NOMO-1 treated with dmso at 0.1 percent for 144 hours (cell line): ENCODE data around the gene OASL.
"Not testable (repeated sequence)": the region's sequence is repeated elsewhere in the genome, so short reads cannot be mapped to it uniquely, and the experiment has no call there.

Experiments used
- DNase-seq: peaks from one replicate; lab custom pipeline; 2025; ENCODE audit not compliant: unreplicated experiment; lab: John Stamatoyannopoulos, UW

OASL gene

DNA sequence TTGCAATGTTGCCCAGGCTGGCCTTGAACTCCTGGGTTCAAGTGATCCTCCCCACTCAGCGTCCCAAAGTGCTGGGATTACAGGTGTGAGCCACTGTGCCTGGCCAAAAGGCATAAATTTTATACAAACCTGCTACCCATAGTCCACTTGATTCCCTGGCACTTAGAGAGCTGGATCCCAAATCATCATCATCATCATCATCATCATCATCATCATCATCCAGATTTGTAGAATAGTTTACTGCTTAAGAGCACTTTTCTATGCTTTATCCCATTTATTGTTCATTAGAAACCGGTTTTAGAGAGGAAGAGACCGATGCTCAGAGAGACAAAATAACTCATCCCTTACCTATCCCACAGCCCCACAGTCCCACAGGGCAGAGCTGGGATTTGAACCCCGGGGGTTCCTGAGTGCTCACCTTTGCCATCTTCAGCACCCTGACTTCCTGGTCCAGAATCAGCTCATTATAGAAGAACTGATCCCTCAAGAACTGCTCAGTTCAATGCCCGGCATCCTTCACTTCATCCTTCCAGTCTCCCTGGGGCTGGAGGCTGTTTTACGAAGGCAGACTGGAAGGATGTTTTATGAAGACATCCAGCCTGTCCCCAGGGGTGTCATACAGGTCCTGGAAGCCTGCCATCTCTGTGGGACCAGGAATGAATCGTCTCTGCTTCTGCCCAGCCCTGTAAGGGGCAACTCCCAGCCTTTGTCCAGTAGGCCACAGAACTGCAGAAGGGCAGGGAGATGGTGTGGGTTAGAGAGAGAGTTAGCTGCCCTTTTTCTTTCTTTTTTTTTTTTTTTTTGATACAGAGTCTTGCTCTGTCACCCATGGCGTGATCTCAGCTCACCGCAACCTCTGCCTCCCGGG, 20.2 kb upstream of the OASL start:
- DNase-seq, result no peak

DNA sequence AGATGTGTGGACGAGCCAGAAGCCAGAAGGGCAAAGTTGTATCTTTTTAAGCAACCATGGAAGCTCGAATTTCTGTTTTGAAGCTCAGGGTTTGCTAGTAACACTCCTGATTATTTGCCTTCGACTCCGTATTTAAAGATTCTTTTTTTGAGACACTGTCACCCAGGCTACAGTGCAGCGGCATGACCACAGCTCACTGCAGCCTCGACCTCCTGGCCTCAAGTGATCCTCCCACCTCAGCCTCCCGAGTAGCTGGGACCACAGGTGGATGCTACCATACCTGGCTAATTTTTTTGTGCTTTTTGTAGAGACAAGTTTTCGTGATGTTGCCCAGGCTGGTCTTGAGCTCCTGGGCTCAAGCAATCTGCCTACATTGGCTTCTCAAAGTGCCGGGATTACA, 18.7 kb upstream of the OASL start:
- no peak for DNase-seq

DNA sequence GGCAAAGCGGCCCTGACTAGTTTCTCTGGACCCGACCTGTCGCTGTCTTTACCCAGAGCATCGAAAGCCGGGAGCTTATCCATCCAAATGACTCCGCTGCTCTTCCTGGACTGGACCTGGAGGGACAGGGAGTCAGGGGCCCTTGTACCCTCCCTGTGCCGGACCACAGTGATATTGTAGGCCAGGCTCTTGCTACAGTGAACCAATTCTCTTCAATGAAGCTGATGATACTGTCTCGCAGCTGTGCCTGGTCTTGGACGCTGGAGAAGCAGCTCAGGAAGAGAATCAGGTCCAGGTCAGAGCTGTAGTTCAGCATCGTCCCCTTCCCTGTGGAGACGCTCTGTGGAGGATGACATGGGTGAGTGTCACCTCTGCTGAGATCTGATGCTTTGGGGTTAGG, 14.7 kb upstream of the OASL start:
- no peak for DNase-seq

DNA sequence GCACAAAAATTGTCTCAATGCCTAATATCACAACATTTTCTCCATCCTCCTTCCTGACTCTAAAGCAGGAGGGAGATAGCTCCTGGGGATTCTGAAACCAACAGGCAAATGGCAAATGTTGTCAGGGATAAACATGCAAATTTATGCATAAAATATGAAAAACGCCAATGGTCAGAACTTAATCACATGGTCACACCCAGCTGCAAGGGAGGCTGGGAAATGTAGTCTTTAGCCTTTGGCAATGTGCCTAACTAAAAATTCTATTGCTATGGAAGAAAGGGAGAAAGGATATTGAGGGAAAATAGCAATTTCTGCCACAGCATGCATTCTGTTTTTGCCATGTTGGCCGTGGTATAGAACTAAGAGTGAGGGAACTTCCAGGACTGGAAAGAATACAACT, 11.7 kb upstream of the OASL start:
- DNase-seq, result no peak

DNA sequence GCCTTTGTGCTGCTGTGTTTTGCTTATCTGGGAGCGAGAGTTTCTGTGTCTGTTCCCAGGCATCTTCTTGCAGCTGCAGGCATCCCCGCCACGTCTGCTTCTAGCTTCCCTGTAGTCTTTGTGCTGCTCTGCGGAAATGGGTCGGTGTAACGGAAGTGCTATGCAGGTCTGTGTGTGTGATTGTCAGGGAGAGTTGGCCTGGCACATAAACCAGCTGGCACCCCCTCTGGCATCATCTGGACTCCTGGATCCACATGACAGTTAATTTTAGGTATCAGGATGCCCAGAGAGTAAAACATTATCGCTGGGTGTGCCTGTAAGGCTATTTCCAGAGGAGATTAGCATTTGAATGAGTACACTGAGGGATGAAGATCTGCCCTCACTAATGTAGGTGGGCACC, 9.4 kb upstream of the OASL start:
- no peak for DNase-seq

GRCh38 chr12:121047400-121047799, 8.4 kb upstream of the OASL start:
- not testable (repeated sequence) for DNase-seq

DNA sequence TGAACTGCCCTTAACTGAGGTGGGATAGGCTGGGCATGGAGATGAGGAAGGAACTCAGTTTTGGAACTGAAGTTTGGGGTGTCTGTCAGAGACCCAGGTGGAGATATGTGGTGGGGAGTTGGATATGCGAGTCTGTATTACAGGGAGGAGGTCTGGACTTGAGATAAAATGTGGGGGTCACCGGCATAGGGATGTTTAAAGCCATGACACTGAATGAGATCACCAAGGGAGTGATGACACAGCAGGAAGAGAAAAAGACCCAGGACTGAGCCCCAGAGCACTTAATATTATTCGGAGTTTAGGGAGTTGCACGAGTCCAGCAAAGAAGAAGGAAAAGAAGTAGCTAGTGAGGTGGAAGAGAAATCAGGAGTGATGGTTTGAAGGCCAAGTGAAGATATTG, 4.0 kb upstream of the OASL start:
- DNase-seq, result no peak

GRCh38 chr12:121036810-121037326, 2.2 kb downstream of the OASL start:
- no peak for DNase-seq

DNA sequence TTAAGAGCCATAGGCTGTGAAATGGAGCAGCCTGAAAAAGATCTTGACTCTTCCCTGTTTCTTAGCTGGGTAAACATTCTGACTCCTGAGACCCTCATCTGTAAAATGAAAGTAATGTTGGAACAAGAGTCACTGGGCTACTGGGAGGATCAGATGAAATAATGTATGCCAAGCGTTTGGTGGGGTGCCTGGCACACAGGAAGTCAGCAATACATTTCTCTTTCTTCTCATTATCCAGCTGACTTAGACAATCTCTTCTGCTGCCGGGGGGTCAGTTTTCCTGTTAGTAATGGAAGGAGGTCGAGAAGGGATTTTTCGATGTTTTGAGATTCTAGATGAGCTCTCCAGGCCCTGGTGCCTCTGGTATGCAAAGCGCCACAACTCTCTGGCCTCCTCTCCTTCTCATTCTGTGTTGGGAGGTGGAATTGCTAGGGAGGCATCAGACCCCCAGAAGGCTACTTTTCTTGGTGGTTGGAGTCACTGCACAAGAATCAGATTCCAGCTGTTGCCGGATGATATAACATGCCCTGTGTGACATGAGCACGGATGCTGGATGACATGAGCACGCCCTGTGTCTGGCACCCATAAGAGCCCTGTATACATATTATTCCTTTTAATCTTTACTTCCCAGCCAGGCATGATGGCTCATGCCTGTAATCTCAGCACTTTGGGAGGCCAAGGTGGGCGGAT, 4.3 kb downstream of the OASL start:
- DNase-seq, result no peak

- no peak for DNase-seq
These were observed 5.3 kb downstream of the OASL start for GRCh38 chr12:121033625-121034349.

DNA sequence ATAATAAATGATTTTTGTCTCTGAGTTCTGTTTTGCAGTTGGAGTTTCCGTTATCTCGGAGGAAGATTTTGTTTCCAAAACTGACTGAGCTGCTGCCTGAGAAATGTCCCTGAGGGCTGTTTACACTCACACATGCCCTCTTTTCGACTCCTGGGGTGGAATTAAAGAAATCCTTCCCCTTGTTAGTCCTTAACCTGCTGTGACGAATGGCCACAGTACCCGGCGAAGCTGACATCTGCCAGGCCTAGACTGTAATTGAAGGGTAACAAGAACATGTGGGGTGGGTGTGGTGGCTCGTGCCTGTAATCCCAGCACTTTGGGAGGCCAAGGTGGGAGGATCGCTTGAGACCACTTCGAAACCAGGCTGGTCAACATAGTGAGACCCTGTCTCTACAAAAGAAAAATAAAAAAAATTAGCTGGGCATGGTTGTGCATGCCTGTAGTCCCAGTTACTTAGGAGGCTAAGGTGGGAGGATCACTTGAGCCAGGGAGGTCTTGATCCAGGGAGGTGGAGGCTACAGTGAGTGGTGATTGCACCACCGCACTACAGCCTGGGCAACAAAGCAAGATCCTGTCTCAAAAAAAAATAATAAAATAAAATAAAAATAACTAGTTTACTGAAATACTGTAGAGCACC, 8.4 kb downstream of the OASL start:
- no peak for DNase-seq

- DNase-seq, result no peak
These were observed 12.6 kb downstream of the OASL start for GRCh38 chr12:121026274-121027045.

GRCh38 chr12:121025442-121026226, 13.4 kb downstream of the OASL start:
- DNase-seq, result no peak

DNA sequence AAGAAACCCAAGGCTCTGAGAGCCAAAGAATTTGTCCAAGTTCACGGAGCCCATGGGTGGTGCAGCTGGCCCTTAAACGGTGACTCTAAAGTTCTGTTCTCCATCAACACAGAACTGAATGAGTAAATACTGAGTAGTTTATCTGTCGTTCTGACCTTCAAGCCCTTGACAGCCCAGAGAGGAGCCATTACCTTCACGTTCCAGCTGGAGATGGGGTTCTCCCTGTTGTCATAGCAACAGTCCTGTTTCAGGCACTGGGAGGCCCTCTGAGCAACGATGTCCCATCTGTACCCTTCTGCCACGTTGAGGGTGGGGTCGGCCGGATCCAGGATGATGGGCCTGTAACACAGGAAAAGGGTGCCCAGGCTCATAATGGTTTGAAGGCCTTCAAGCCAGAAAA, 15.2 kb downstream of the OASL start:
- DNase-seq, result no peak

DNA sequence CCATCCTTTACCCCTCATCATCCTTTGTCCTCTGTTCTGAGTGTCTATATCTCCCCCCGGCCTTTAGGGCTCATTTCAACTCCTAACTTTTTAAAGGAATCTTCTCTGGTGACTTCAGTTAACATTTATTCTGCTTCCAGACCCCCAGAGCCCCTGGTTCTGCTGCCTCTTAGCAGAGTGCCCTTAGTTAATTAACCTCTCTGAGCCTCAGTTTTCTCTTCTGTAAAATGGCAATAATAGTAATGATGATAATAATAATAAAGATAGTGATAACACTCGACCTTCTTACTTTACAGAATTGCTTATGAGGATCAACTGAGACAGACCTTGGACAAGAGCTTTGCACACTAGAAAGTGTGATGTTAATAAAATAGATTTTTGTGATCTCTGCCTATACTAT, 16.3 kb downstream of the OASL start:
- no peak for DNase-seq

GRCh38 chr12:121021754-121022153, 17.3 kb downstream of the OASL start:
- no peak for DNase-seq

GRCh38 chr12:121018860-121019617, 20.0 kb downstream of the OASL start:
- no peak for DNase-seq

DNA sequence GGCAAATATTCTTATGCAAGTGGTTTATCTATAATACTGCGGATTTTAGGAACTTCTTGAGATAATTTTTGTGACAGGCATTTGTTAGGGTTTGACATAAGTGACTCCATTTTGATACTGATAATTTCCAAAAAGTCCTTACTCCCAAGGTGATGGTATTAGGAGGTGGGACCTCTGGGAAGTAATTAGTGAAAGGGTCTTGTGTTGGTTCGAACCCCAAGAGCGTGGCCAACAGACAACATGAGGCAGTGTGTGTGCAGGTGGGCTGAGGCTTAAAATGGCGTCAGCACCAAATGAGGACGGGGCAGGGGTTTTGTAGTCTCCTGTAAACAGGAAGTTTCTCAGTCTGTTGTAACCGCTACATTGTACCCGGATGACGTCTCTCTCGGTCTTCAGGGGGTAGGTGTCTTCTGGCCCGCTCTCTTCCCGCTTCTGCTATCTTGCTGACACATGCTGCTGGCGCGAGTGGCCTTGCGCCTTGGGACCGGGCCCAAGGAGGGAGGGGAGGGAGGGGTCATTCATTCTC, 21.0 kb downstream of the OASL start:
- no peak for DNase-seq
